Measurements from ENCODE around the gene GLTP.

The GLTP gene

DNA sequence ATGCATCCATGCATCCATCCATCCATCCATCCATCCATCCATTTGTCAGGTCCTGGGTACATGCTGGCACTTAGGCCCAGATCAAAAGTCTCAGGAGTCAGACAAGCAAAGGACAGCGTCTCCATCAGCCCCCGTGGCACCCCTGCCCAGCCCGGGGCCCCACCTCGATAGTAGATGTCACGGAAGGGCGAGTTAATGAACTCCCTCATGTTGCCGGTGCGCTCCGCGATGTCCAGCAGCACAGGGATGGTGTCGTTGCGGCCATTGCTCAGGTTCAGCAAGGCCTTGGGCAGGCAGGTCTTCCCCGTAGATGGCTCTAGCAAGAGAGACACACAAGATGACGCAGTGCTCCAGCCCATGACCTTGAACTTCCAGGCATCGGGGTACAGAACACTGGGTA is 77.5 kb downstream of the GLTP start:
- DNase-seq (ENCODE audit: low spot score) (no peak), FAIRE-seq (no peak)

Measured in urothelium cell line (cell line).